ENCODE data around the gene AIG1. TPM values are rescaled to one million over a fixed set of nuclear protein-coding genes. Genes with fewer than 3 reads are reported as not detected.

The AIG1 gene
- total and polyA plus RNA-seq, 2 of the 4 experiments (the other 2 are of a cell fraction) = 21.3 to 27.1 TPM

GRCh38 chr6:143313163-143313562 lies 252.5 kb downstream of the AIG1 start:
- ChIA-PET POLR2A (ENCODE audit: unreplicated experiment) (no interaction called here), CTCF (no interaction called here)
- no peaks in the 10 kb centered on the region for H3K4me1 ChIP-seq (ENCODE audit: control insufficient read depth, insufficient read depth, low read length)
- no peaks in the 10 kb centered on the region for H3K79me1 ChIP-seq (ENCODE audit: low read depth in 1 of 2, low read length in 2 of 2)
- no peak overlapping the region for H2BK5ac ChIP-seq (ENCODE audit: low read depth, low read length, poor library complexity, severe bottlenecking)
- no peak overlapping the region for H2BK120ac ChIP-seq (ENCODE audit: low read depth, low read length)
- H3K56ac ChIP-seq (ENCODE audit: extremely low read depth, insufficient read depth, low read length) = no peak overlapping the region
- H4K8ac ChIP-seq (ENCODE audit: low read depth in 2 of 2, low read length in 2 of 2) = no peak overlapping the region
- H3K18ac ChIP-seq (ENCODE audit: low read depth, low read length) = no peak overlapping the region
- dilution Hi-C loops (cut with HindIII; ENCODE audit: low sequenced_read_pairs, unreplicated experiment) = no loop called here
- no peaks in the 10 kb centered on the region for H3K9me1 ChIP-seq (ENCODE audit: insufficient read depth, low read length)
- no peak overlapping the region for H4K91ac ChIP-seq (ENCODE audit: insufficient read depth, low read depth, low read length)
- H2AK5ac ChIP-seq (ENCODE audit: low read depth, low read length) = no peak overlapping the region
- no peak overlapping the region for H2BK20ac ChIP-seq (ENCODE audit: low read depth, low read length)
- no TSS peak for BruUV-seq (replicated peaks)
- no peak overlapping the region for H3K9ac ChIP-seq (ENCODE audit: low read depth, low read length)
- no peaks in the 10 kb centered on the region for H3K27me3 ChIP-seq (ENCODE audit: control insufficient read depth, insufficient read depth, low read length)
- no peak overlapping the region for H3K4me2 ChIP-seq (ENCODE audit: low read depth, low read length)
- DNase-seq (no peak), ATAC-seq (ENCODE audit: low read depth) (no peak)
- TF ChIP-seq CHD1 (IDR thresholded peaks at IDR 0.05; ENCODE audit: low read depth, low read length) = no peak
- TF ChIP-seq RAD21 (IDR thresholded peaks at IDR 0.05; ENCODE audit: low read length) = no peak
- TF ChIP-seq SMC3 (IDR thresholded peaks at IDR 0.05; ENCODE audit: low read depth, low read length) = no peak
- TF ChIP-seq ELK1 (IDR thresholded peaks at IDR 0.05; ENCODE audit: borderline replicate concordance, low read depth, low read length) = no peak
- no peak for TF ChIP-seq POLR2A (IDR thresholded peaks at IDR 0.05; ENCODE audit: low read depth, low read length)
- TF ChIP-seq RFX5 (IDR thresholded peaks at IDR 0.05; ENCODE audit: low read depth, low read length) = no peak
- no peak for TF ChIP-seq MAZ (IDR thresholded peaks at IDR 0.05; ENCODE audit: borderline replicate concordance, low read depth, low read length)
- TF ChIP-seq CEBPB (IDR thresholded peaks at IDR 0.05; ENCODE audit: low read depth, low read length) = no peak
- TF ChIP-seq FOS (IDR thresholded peaks at IDR 0.05; ENCODE audit: low read depth, low read length) = no peak
- TF ChIP-seq, protein P1, sequence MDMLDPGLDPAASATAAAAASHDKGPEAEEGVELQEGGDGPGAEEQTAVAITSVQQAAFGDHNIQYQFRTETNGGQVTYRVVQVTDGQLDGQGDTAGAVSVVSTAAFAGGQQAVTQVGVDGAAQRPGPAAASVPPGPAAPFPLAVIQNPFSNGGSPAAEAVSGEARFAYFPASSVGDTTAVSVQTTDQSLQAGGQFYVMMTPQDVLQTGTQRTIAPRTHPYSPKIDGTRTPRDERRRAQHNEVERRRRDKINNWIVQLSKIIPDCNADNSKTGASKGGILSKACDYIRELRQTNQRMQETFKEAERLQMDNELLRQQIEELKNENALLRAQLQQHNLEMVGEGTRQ (IDR thresholded peaks at IDR 0.05; ENCODE audit: low read depth, low read length) = no peak
- TF ChIP-seq CTCF (conservative IDR thresholded peaks at IDR 0.05; ENCODE audit: low read depth, low read length) = no peak
- TF ChIP-seq MAFK (IDR thresholded peaks at IDR 0.05; ENCODE audit: low read depth, low read length) = no peak
- TF ChIP-seq BHLHE40 (IDR thresholded peaks at IDR 0.05; ENCODE audit: low read depth, low read length) = no peak
- no peak for TF ChIP-seq NFE2L2 (IDR thresholded peaks at IDR 0.05; ENCODE audit: low read depth, low read length)
- H2AFZ ChIP-seq (replicated peaks; ENCODE audit: low read length, poor library complexity) = no peak overlapping the region
- H4K5ac ChIP-seq (ENCODE audit: low read depth, low read length) = no peak overlapping the region
- H3K4ac ChIP-seq (ENCODE audit: low read depth, low read length) = no peak overlapping the region
- no peak overlapping the region for H2BK15ac ChIP-seq (ENCODE audit: low read depth, low read length)
- no peaks in the 10 kb centered on the region for H3K36me3 ChIP-seq (ENCODE audit: control insufficient read depth, insufficient read depth, low read length)
- no peak overlapping the region for H3K4me3 ChIP-seq (ENCODE audit: insufficient read depth, low read depth, low read length)
- no peak overlapping the region for H3K23ac ChIP-seq (ENCODE audit: low read depth, low read length)
- in situ Hi-C loops (cut with MboI; ENCODE audit: low sequenced_read_pairs) = no loop called here
- no peaks in the 10 kb centered on the region for H4K20me1 ChIP-seq (ENCODE audit: insufficient read depth, low read length)
- intact Hi-C loops (cut with micrococcal nuclease) = no loop called here
- no peak overlapping the region for H3K14ac ChIP-seq (replicated peaks; ENCODE audit: low read depth, low read length)
- H3K27ac ChIP-seq (ENCODE audit: insufficient read depth, low read length) = no peak overlapping the region
- H3K9me3 ChIP-seq (ENCODE audit: control insufficient read depth, insufficient read depth, low read length) = no peaks in the 10 kb centered on the region
- no peak overlapping the region for H2AK9ac ChIP-seq (replicated peaks; ENCODE audit: low read depth, low read length, poor library complexity)
- no CpG with 5 or more reads among the region's 4 CpGs for WGBS, 2 experiments (ENCODE audit: extremely low coverage in 2 of 2, insufficient read length in 1 of 2)
